Measurements from ENCODE around the gene TRIM40. TPM values are rescaled to one million over a fixed set of nuclear protein-coding genes. Genes with fewer than 3 reads are reported as not detected.

Gene TRIM40
- total RNA-seq, 1 experiment from 2014 or later, result not detected

DNA sequence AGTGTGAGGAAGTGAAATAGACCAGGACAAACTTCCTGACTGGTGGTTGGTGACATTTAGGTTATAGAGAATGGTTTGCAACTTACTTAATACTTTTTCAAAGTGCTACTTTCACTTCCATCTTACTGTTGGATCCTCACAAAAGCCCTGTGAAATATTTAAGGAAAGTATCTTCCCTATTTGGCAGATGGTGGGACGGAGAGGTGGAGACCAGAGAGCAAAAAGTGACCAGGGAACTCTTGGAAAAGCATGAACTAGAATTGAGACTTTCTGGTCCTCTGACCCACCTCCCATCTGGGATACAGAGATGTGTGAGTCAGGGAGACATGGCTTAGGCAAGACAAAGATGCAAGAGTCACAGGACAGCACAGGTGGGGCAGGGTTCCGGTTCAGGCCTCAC is 22.1 kb downstream of the TRIM40 start:
- no TSS peak for BruUV-seq (replicated peaks)
- intact Hi-C loops (cut with micrococcal nuclease), result no loop called here

More for the DNA sequence above, 22.1 kb downstream of the TRIM40 start:
- POLR2A ChIA-PET, result no interaction called here
- Histone ChIP-seq H3K4me2 (ENCODE audit: low read length) (no peak overlapping the region), H3K27ac (ENCODE audit: low read depth, low read length) (no peak overlapping the region), H2AFZ (ENCODE audit: low read depth, low read length, poor library complexity, severe bottlenecking) (no peak overlapping the region), H3K79me2 (ENCODE audit: insufficient read depth, low read length) (no peaks in the 10 kb centered on the region), H4K20me1 (ENCODE audit: insufficient read depth) (no peaks in the 10 kb centered on the region), H3K9me3 (ENCODE audit: control insufficient read depth in 1 of 2, insufficient read depth in 1 of 2, low read depth in 1 of 2, low read length in 2 of 2) (no peaks in the 10 kb centered on the region), H3K36me3 (ENCODE audit: control insufficient read depth in 1 of 2, insufficient read depth in 2 of 2, low read length in 2 of 2) (no peaks in the 10 kb centered on the region), H3K9me2 (ENCODE audit: insufficient read depth) (no peaks in the 10 kb centered on the region), H3K4me1 (ENCODE audit: control insufficient read depth in 1 of 2, insufficient read depth in 2 of 2, low read length in 2 of 2) (peaks cover 31 to 39% of the 10 kb centered on the region in 2 experiments), H3K4me3 (replicated peaks in 1 of 2; ENCODE audit: low read depth in 1 of 2, low read length in 2 of 2) (no peak overlapping the region), H3K27me3 (ENCODE audit: insufficient read depth, low read length) (no peaks in the 10 kb centered on the region), H3K9ac (ENCODE audit: low read length) (no peak overlapping the region)
- ATAC-seq (no peak), DNase-seq (ENCODE audit: low read depth, low spot score) (no peak)
- TF ChIP-seq YY1 (IDR thresholded peaks at IDR 0.05; ENCODE audit: extremely low read depth, insufficient replicate concordance, low read depth, low read length) (no peak), SP1 (IDR thresholded peaks at IDR 0.05; ENCODE audit: low read depth) (no peak), ATF3 (IDR thresholded peaks at IDR 0.05) (no peak), EZH2phosphoT487 (IDR thresholded peaks at IDR 0.05; ENCODE audit: borderline replicate concordance) (no peak), FOSL1 (IDR thresholded peaks at IDR 0.05; ENCODE audit: low read depth) (no peak), ZFX (IDR thresholded peaks at IDR 0.05) (no peak), ZNF274 (IDR thresholded peaks at IDR 0.05; ENCODE audit: low read depth, low read length) (no peak), TCF7L2 (IDR thresholded peaks at IDR 0.05; ENCODE audit: borderline replicate concordance, extremely low read depth, insufficient read depth, insufficient read length) (no peak), RAD21 (IDR thresholded peaks at IDR 0.05; ENCODE audit: low read depth) (no peak), EZH2 (IDR thresholded peaks at IDR 0.05) (no peak), ELF1 (IDR thresholded peaks at IDR 0.05; ENCODE audit: borderline replicate concordance, low read depth) (no peak), CEBPB (IDR thresholded peaks at IDR 0.05; ENCODE audit: low read depth) (no peak), EGR1 (IDR thresholded peaks at IDR 0.05; ENCODE audit: low read depth) (no peak)
- TF ChIP-seq, protein P1, sequence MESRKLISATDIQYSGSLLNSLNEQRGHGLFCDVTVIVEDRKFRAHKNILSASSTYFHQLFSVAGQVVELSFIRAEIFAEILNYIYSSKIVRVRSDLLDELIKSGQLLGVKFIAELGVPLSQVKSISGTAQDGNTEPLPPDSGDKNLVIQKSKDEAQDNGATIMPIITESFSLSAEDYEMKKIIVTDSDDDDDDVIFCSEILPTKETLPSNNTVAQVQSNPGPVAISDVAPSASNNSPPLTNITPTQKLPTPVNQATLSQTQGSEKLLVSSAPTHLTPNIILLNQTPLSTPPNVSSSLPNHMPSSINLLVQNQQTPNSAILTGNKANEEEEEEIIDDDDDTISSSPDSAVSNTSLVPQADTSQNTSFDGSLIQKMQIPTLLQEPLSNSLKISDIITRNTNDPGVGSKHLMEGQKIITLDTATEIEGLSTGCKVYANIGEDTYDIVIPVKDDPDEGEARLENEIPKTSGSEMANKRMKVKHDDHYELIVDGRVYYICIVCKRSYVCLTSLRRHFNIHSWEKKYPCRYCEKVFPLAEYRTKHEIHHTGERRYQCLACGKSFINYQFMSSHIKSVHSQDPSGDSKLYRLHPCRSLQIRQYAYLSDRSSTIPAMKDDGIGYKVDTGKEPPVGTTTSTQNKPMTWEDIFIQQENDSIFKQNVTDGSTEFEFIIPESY (IDR thresholded peaks at IDR 0.05; ENCODE audit: extremely low read depth, insufficient replicate concordance, low read length), result no peak
- TF ChIP-seq, protein P2, sequence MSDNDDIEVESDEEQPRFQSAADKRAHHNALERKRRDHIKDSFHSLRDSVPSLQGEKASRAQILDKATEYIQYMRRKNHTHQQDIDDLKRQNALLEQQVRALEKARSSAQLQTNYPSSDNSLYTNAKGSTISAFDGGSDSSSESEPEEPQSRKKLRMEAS (IDR thresholded peaks at IDR 0.05), result no peak
- CTCF ChIA-PET, result no interaction called here
- RAD21 ChIA-PET (ENCODE audit: low non-redundant PET in 1 of 2, low total read pairs in 2 of 2, uncharacterized antibody in 2 of 2, unreplicated experiment in 2 of 2), result no interaction called here

Data from HCT116 (cell line).